Epidermal melanocyte (primary cell): ENCODE results near the gene RAB6B.

Experiments
- DNase-seq: peaks from one replicate; pipeline ENCODE4 v3.0.0; 2011; ENCODE audit warnings: low spot score; ENCODE audit not compliant: insufficient read length

Gene RAB6B

GRCh38 chr3:133837487-133838295 is 58.0 kb downstream of the RAB6B start:
- no peak for DNase-seq

GRCh38 chr3:133836497-133837158 is 59.1 kb downstream of the RAB6B start:
- DNase-seq = no peak

- no peak for DNase-seq
Observed at GRCh38 chr3:133835961-133836360, 59.7 kb downstream of the RAB6B start.

GRCh38 chr3:133835418-133835743 is 60.3 kb downstream of the RAB6B start:
- no peak for DNase-seq

GRCh38 chr3:133834621-133835417 is 60.9 kb downstream of the RAB6B start:
- no peak for DNase-seq

- DNase-seq = no peak
Observed at GRCh38 chr3:133833880-133834620, 61.6 kb downstream of the RAB6B start.

- no peak for DNase-seq
Observed at GRCh38 chr3:133833267-133833666, 62.4 kb downstream of the RAB6B start.

GRCh38 chr3:133832802-133833144 is 62.9 kb downstream of the RAB6B start:
- no peak for DNase-seq

GRCh38 chr3:133831966-133832801 is 63.5 kb downstream of the RAB6B start:
- no peak for DNase-seq

GRCh38 chr3:133830071-133830470 is 65.6 kb downstream of the RAB6B start:
- DNase-seq = no peak

- DNase-seq = no peak
Observed at GRCh38 chr3:133829310-133829707, 66.4 kb downstream of the RAB6B start.

- no peak for DNase-seq
Observed at GRCh38 chr3:133828576-133829309, 66.9 kb downstream of the RAB6B start.

GRCh38 chr3:133827684-133828083 is 68.0 kb downstream of the RAB6B start:
- DNase-seq = no peak

GRCh38 chr3:133827136-133827535 is 68.5 kb downstream of the RAB6B start:
- DNase-seq = no peak

GRCh38 chr3:133825969-133826727 is 69.5 kb downstream of the RAB6B start:
- no peak for DNase-seq

GRCh38 chr3:133824961-133825485 is 70.7 kb downstream of the RAB6B start:
- DNase-seq = no peak

GRCh38 chr3:133821767-133822638 is 73.7 kb downstream of the RAB6B start:
- no peak for DNase-seq
